ENCODE results near the gene TSKU.

TSKU gene

DNA sequence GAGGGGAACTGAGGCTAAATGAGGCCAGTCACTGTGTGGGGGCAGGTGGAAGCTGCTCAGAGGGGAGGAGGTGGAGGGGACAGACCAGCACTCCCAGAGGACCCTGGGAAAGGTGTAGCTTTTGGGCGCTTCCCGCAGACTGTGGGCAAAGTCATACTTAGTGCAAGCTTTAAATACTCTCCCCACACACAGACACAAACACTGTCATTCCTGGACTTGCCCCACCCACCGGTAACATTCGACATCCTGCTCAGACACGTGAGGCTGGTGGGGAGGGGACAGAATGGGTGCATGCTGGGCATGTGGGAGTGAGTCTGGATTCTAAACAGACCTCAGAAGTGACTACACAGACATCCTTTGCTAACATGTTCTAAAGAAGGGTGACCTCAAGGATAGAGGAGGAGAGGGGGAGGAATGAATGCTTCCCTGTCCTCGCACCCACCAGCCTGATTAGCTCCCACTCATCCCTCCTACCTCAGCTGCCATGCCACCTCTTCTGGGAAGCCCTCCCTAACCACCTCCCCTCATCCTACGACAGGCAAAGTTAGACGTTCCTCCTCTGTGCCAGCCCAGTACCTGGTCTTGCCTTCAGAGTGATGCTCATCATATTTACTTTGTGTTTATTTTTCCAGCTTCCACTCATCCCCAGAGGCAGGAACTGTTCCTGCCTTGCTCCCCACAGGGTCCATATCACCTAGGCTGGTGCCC, 22.2 kb downstream of the TSKU start:
- TF ChIP-seq, protein P1, sequence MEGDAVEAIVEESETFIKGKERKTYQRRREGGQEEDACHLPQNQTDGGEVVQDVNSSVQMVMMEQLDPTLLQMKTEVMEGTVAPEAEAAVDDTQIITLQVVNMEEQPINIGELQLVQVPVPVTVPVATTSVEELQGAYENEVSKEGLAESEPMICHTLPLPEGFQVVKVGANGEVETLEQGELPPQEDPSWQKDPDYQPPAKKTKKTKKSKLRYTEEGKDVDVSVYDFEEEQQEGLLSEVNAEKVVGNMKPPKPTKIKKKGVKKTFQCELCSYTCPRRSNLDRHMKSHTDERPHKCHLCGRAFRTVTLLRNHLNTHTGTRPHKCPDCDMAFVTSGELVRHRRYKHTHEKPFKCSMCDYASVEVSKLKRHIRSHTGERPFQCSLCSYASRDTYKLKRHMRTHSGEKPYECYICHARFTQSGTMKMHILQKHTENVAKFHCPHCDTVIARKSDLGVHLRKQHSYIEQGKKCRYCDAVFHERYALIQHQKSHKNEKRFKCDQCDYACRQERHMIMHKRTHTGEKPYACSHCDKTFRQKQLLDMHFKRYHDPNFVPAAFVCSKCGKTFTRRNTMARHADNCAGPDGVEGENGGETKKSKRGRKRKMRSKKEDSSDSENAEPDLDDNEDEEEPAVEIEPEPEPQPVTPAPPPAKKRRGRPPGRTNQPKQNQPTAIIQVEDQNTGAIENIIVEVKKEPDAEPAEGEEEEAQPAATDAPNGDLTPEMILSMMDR (IDR thresholded peaks at IDR 0.05; ENCODE audit: control insufficient read depth, insufficient read depth, low read depth, low read length, missing control alignments), result no peak
- no peak for DNase-seq (ENCODE audit: low read depth)
- H3K4me3 ChIP-seq (ENCODE audit: control insufficient read depth, low read depth, low read length), result no peak overlapping the region

DNA sequence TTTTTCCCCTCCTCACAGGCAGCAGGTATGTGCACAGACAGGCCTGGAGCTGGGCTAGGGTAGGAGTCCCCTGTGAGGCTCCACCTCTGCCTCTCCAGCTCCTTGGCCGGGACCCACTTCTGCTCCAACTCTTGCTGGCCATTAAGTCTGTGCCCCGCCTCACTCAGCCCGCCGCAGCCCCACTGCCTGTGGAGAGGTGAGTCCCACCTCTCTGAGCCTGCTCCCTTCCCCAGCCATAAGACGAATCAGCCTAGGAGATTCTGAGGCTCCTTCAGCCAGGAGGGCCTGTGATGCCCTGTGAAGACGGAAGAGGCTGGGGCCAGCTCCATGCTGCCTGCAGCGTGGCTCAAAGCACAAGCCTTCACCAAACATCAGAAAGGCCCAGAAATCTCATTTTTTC, 23.0 kb downstream of the TSKU start:
- TF ChIP-seq, protein P1 (IDR thresholded peaks at IDR 0.05; ENCODE audit: control insufficient read depth, insufficient read depth, low read depth, low read length, missing control alignments), result no peak
- DNase-seq (ENCODE audit: low read depth), result no peak
- H3K4me3 ChIP-seq (ENCODE audit: control insufficient read depth, low read depth, low read length), result no peak overlapping the region

DNA sequence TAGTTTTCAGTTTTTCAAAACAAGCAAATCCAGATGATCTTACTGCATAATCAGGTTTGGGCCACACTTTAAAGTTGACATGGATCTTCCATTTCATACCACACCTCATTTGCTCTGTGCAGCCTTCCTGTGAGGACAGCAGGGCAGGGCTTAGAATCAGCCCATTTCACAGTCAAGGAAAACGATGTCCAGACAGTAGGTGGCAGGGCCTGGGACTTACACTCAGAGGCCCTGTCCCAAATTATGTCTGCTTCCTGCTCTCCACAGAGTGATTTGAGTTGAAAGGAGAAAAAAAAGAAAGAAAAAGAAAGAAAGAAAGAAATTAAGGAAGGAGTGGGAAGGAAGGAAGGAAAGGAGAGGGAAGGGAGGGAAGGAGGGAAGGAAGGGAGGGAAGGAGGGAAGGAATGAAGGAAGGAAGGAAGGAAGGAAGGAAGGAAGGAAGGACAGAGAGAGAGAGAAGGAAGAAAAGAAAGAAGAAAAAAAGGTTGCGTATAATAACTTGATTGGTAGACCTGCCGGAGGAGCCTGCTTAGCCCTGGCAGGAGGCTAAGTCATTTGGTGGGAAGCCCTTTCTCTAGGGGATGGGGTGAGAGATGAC, 23.6 kb downstream of the TSKU start:
- TF ChIP-seq, protein P1 (IDR thresholded peaks at IDR 0.05; ENCODE audit: control insufficient read depth, insufficient read depth, low read depth, low read length, missing control alignments), result no peak
- DNase-seq (ENCODE audit: low read depth), result no peak
- no peak overlapping the region for H3K4me3 ChIP-seq (ENCODE audit: control insufficient read depth, low read depth, low read length)

DNA sequence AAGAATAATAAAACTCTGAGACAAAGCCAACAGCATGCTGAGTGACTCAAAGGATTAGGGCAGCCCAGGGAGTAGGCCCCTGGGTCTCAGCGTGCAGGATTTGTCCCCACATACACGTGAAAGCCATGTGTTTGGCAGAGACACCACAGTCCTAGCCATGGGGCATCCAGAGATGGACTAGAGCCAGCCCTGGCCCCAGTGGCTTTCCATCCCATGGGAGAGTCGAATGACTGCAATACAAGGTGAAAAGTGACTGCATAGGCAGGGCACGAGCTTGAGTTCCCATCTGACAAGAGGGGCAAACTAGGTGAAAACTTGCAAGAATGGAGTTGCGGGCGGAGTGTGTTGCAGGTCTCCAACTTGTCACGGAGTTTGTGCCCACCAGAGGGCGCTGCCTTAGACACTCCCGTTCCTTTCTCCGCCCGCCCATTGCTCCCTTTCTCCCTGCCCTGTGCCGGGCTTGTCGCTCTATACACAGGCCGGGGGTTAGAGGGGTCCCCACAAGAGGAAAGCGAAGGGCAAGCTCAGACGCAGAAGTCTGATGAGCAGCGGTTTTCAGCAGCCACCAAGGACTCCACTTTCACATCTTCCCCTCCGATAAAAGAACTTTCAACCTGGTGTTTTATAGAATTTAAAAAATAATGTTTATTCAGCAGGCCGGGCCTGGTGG, 24.2 kb downstream of the TSKU start:
- TF ChIP-seq, protein P1 (IDR thresholded peaks at IDR 0.05; ENCODE audit: control insufficient read depth, insufficient read depth, low read depth, low read length, missing control alignments), result peak; percentile 81
- no peak overlapping the region for H3K4me3 ChIP-seq (ENCODE audit: control insufficient read depth, low read depth, low read length)
- no peak for DNase-seq (ENCODE audit: low read depth)

DNA sequence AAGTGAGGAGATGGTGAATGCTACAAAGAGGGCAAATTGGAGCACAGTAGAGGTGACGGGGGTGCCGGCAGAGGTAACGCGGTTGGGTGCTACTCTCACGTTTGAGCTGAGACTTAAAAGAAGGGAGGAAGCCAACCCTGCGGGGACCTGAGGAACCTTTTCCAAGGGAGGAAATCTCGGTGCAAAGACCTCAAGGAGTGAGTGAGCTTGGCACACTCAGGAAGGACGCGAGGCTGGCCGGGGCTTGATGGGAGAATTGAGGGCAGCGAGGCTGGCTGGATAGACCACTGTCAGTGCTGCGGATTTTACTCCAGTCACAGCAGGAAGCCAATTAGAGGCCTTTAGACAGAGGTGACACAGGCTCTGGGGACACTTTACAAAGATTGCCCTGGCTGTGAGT, 25.0 kb downstream of the TSKU start:
- DNase-seq (ENCODE audit: low read depth), result no peak
- TF ChIP-seq, protein P1 (IDR thresholded peaks at IDR 0.05; ENCODE audit: control insufficient read depth, insufficient read depth, low read depth, low read length, missing control alignments), result no peak
- H3K4me3 ChIP-seq (ENCODE audit: control insufficient read depth, low read depth, low read length), result no peak overlapping the region

DNA sequence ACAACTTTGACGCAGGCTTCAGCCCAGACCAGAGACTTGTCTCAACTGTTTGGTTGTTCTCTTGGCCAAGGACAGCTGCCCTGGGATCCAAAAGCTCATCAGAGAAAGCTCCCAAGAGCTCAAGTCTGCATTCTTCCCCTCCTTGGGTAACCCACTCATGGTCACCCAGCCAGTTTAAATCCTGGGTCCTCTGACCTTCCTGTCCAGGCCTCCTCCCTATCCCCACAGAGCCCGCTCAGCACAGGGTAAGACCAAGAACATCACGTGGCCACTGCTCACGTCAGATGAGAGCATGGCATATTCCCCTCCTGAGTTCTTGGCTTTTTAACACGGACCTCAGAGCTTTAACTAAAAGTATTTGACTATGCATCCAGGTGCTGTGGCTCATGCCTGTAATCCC, 25.8 kb downstream of the TSKU start:
- DNase-seq (ENCODE audit: low read depth), result no peak
- H3K4me3 ChIP-seq (ENCODE audit: control insufficient read depth, low read depth, low read length), result no peak overlapping the region
- TF ChIP-seq, protein P1 (IDR thresholded peaks at IDR 0.05; ENCODE audit: control insufficient read depth, insufficient read depth, low read depth, low read length, missing control alignments), result no peak
